SK-N-SH (cell line): ENCODE measurements around the gene MUC5AC. TPM values are rescaled to one million over a fixed set of nuclear protein-coding genes. Genes with fewer than 3 reads are reported as not detected.
"Not testable (repeated sequence)": the region's sequence is repeated elsewhere in the genome, so short reads cannot be mapped to it uniquely, and the experiment has no call there.

Experiments used
- CTCF ChIA-PET: fragments of 300-600, 350-600 bp; formaldehyde crosslinking; extraction: SDS; loops from one replicate; lab custom pipeline; 2021; lab: Yijun Ruan, JAX
- POLR2A ChIA-PET: fragments of 350-600 bp; sonication (Branson Sonifier 250); formaldehyde crosslinking; extraction: SDS; loops from one replicate; lab custom pipeline; 2020; ENCODE audit warnings: antibody characterized with exemption, inconsistent platforms; lab: Yijun Ruan, JAX
- DNase-seq: peaks from one replicate; pipeline ENCODE4 v3.0.0; 2012
- H2AFZ ChIP-seq: fragments of 200-600 bp; sonication (generic); 2 replicates; pipeline ENCODE4 v1.8.1; 2016; ENCODE audit warnings: antibody characterized with exemption, mild to moderate bottlenecking, low read depth
- H3F3A ChIP-seq: fragments of 200-600 bp; sonication (generic); replicated peaks from 2 replicates; pipeline ENCODE3; 2016; ENCODE audit warnings: antibody characterized with exemption, mild to moderate bottlenecking; ENCODE audit not compliant: insufficient read depth
- H3K27ac ChIP-seq, 2 experiments: fragments of 200-500 bp in 1 of 2; fragments of 200-600 bp in 1 of 2; sonication (Bioruptor generic) in 1 of 2; sonication (generic), shearing (Covaris generic) in 1 of 2; 2 replicates each; pipeline versions ENCODE4 v1.5.1 to v1.6.1; 2014 to 2016; ENCODE audit warnings: low read depth in 2 of 2, inconsistent platforms in 1 of 2, low read length in 1 of 2, mild to moderate bottlenecking in 1 of 2, mixed read lengths in 1 of 2
- H3K27me3 ChIP-seq: fragments of 200-600 bp; sonication (generic), shearing (Covaris generic); 2 replicates; pipeline ENCODE4 v1.6.1; 2016; ENCODE audit warnings: mixed run types; ENCODE audit not compliant: insufficient read depth
- H3K36me3 ChIP-seq, 2 experiments: fragments of 200-500 bp in 1 of 2; fragments of 200-600 bp in 1 of 2; sonication (Bioruptor generic) in 1 of 2; sonication (generic) in 1 of 2; replicated peaks in 1 of 2; 2 replicates each; pipeline versions ENCODE3 to v1.5.1; 2014 to 2016; ENCODE audit warnings: low read length in 1 of 2, mild to moderate bottlenecking in 1 of 2; ENCODE audit not compliant: insufficient read depth in 2 of 2, control insufficient read depth in 1 of 2
- H3K4me1 ChIP-seq, 2 experiments: fragments of 200-500 bp in 1 of 2; fragments of 200-600 bp in 1 of 2; sonication (Bioruptor generic) in 1 of 2; sonication (generic), shearing (Covaris generic) in 1 of 2; 2 replicates each; pipeline versions ENCODE4 v1.5.1 to v1.6.1; 2014 to 2016; ENCODE audit warnings: low read depth in 1 of 2, low read length in 1 of 2, mixed run types in 1 of 2; ENCODE audit not compliant: insufficient read depth in 2 of 2, control insufficient read depth in 1 of 2
- H3K4me2 ChIP-seq: fragments of 200-600 bp; sonication (generic), shearing (Covaris generic); 2 replicates; pipeline ENCODE4 v1.6.1; 2017; ENCODE audit warnings: mixed run types
- H3K4me3 ChIP-seq, 2 experiments: fragments of 200-500 bp in 1 of 2; fragments of 200-600 bp in 1 of 2; sonication (Bioruptor generic) in 1 of 2; sonication (generic), shearing (Covaris generic) in 1 of 2; 2 replicates each; pipeline versions ENCODE4 v1.5.1 to v1.8.1; 2014 to 2016; ENCODE audit warnings: low read depth in 2 of 2, inconsistent platforms in 1 of 2, low read length in 1 of 2, mild to moderate bottlenecking in 1 of 2, mixed read lengths in 1 of 2, moderate library complexity in 1 of 2
- H3K79me2 ChIP-seq: fragments of 200-600 bp; sonication (generic); 2 replicates; pipeline ENCODE4 v1.8.1; 2017; ENCODE audit warnings: mild to moderate bottlenecking; ENCODE audit not compliant: insufficient read depth
- H3K9ac ChIP-seq: fragments of 200-600 bp; sonication (generic); 2 replicates; pipeline ENCODE4 v1.6.1; 2017; ENCODE audit warnings: mixed run types
- H3K9me2 ChIP-seq: fragments of 200-600 bp; sonication (generic); 2 replicates; pipeline ENCODE4 v1.6.1; 2017; ENCODE audit warnings: mixed run types
- H3K9me3 ChIP-seq: fragments of 200-600 bp; sonication (generic); 2 replicates; pipeline ENCODE4 v1.6.1; 2017; ENCODE audit warnings: mixed run types, mild to moderate bottlenecking, moderate library complexity
- H4K20me1 ChIP-seq: fragments of 200-600 bp; sonication (generic); 2 replicates; pipeline ENCODE4 v1.6.1; 2017; ENCODE audit warnings: mild to moderate bottlenecking, mixed run types; ENCODE audit not compliant: insufficient read depth
- ELF1 ChIP-seq: IDR thresholded peaks from 2 replicates; pipeline ENCODE4 v1.4.0; 2012
- EP300 ChIP-seq, 2 experiments: IDR thresholded peaks; 2 replicates each; pipeline versions ENCODE4 v1.4.0 to v1.6.1; 2012; ENCODE audit warnings: borderline replicate concordance in 1 of 2, low read depth in 1 of 2, low read length in 1 of 2
- FOXJ3 ChIP-seq: sonication (generic); formaldehyde crosslinking; IDR thresholded peaks from 2 replicates; pipeline ENCODE4 v1.5.1; 2020; ENCODE audit warnings: mild to moderate bottlenecking, missing genetic modification reagents
- GABPA ChIP-seq: IDR thresholded peaks from 2 replicates; pipeline ENCODE4 v1.4.0; 2012; ENCODE audit warnings: low read depth, mild to moderate bottlenecking
- GATA2 ChIP-seq: sonication (generic); formaldehyde crosslinking; IDR thresholded peaks from 2 replicates; pipeline ENCODE4 v1.5.0; 2020; ENCODE audit warnings: mild to moderate bottlenecking, missing genetic modification reagents
- MEF2A ChIP-seq: IDR thresholded peaks from 2 replicates; pipeline ENCODE4 v1.4.0; 2012; ENCODE audit warnings: low read depth, borderline replicate concordance
- MXI1 ChIP-seq: IDR thresholded peaks from 2 replicates; pipeline ENCODE4 v1.6.1; 2012; ENCODE audit warnings: mild to moderate bottlenecking, low read depth, low read length, improper control_type of control experiment
- NRF1 ChIP-seq: IDR thresholded peaks from 2 replicates; pipeline ENCODE4 v1.6.1; 2012; ENCODE audit warnings: low read depth, mild to moderate bottlenecking, low read length
- RFX5 ChIP-seq: IDR thresholded peaks from 2 replicates; pipeline ENCODE4 v1.6.1; 2012; ENCODE audit warnings: mild to moderate bottlenecking, improper control_type of control experiment, low read length
- SMC3 ChIP-seq: IDR thresholded peaks from 2 replicates; pipeline ENCODE4 v1.6.1; 2012; ENCODE audit warnings: low read depth, low read length, improper control_type of control experiment
- TCF12 ChIP-seq: IDR thresholded peaks from 2 replicates; pipeline ENCODE4 v1.4.0; 2012
- WGBS: methylation state at CpG from one replicate; pipeline ENCODE4 v1.1.6; 2017; ENCODE audit warnings: low lambda C conversion rate; 5-methylcytosine and 5-hydroxymethylcytosine counted together
- polyA plus RNA-seq, 3 experiments: library from polyadenylated mRNA; depleted of rRNA; stranded (reverse); fragments of >200 nt; gene quantifications; 2 replicates each; pipeline ENCODE4 v1.2.3, GENCODE V29; 2012
- TF ChIP-seq, protein P1 (sequence below): IDR thresholded peaks from 2 replicates; pipeline ENCODE4 v1.4.0; 2012; ENCODE audit warnings: low read depth, borderline replicate concordance
- TF ChIP-seq, protein P2 (sequence below): IDR thresholded peaks from 2 replicates; pipeline ENCODE4 v1.4.0; 2012; ENCODE audit warnings: low read depth
- TF ChIP-seq, protein P3 (sequence below): fragments of 150-350 bp; IDR thresholded peaks from 2 replicates; pipeline ENCODE4 v1.6.1; 2016; ENCODE audit warnings: mild to moderate bottlenecking, low read depth, low read length
- TF ChIP-seq, protein P4 (sequence below): IDR thresholded peaks from 2 replicates; pipeline ENCODE4 v1.4.0; 2012; ENCODE audit warnings: low read depth, borderline replicate concordance
- TF ChIP-seq, protein P5 (sequence below): IDR thresholded peaks from 2 replicates; pipeline ENCODE4; 2012

The MUC5AC gene
- polyA plus RNA-seq, 1 of the 3 experiments (the other 2 are of a cell fraction), result not detected

DNA sequence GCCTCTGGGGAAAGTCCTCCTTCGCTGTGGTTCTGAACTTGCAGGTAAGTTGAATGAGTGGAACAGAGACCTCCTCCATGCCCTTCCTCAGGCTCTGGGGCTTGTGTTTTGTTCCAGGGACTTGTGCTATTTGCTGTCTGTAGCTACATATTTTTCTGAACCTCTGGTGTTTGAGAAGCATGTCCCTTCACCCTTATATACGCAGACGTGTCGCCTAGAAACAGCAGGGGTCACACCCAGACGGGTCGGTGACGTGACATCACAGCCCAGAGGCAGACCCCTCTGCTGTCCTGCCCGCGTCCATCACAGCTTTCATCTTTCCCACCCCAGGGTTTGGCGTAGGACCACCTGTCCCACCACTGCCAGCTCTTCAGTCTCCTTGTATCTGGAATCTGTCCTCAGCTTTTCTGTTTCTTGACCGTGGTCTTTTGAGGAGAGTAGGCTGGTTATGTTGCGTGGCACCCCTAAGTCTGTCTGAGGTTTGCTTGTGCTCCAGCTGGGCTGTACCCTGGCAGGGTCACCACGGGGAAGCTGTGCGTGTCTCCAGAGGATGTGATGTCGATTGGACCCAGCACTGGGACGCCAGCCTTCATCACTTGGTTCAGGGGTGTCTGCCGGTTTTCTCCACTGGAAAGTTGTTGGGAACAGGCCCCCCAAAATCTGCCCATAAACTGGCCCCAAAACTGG is 51.8 kb downstream of the MUC5AC start (continued):
- TF ChIP-seq RFX5 (no peak), EP300 (IDR thresholded peaks at IDR 0.05; ENCODE audit: borderline replicate concordance in 1 of 2, low read depth in 1 of 2, low read length in 1 of 2) (no peak), GATA2 (CRISPR knock-in tag) (no peak), MXI1 (no peak)
- TF ChIP-seq, protein P1, sequence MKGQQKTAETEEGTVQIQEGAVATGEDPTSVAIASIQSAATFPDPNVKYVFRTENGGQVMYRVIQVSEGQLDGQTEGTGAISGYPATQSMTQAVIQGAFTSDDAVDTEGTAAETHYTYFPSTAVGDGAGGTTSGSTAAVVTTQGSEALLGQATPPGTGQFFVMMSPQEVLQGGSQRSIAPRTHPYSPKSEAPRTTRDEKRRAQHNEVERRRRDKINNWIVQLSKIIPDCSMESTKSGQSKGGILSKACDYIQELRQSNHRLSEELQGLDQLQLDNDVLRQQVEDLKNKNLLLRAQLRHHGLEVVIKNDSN, result no peak
- TF ChIP-seq, protein P2, sequence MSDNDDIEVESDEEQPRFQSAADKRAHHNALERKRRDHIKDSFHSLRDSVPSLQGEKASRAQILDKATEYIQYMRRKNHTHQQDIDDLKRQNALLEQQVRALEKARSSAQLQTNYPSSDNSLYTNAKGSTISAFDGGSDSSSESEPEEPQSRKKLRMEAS, result no peak

DNA sequence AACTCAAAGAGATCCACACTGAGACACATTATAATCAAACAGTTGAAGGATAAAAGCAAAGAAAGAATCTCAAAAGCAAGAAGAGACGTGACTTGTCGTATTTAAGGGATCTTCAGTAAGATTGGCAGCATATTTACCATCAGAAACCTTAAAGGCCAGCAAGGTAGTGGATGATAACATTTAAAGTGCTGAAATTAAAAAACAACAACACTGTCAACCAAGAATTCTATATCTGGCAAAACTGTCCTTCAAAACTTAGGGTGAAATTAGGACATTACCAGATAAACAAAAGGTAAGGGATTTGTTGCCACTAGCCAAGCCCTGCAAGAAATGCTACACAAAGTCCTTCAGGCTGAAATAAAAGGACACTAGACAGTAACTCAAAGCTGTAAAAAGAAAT is 54.1 kb downstream of the MUC5AC start:
- no peaks in the 10 kb centered on the region for H3K4me1 ChIP-seq
- H2AFZ ChIP-seq, result no peak overlapping the region
- no peaks in the 10 kb centered on the region for H3K27me3 ChIP-seq
- H3K79me2 ChIP-seq, result no peaks in the 10 kb centered on the region
- DNase-seq, result no peak
- POLR2A ChIA-PET, result no interaction called here
- H3F3A ChIP-seq, result no peaks in the 10 kb centered on the region
- no peaks in the 10 kb centered on the region for H4K20me1 ChIP-seq
- no peak overlapping the region for H3K4me2 ChIP-seq
- WGBS, result 13% methylated on average over 2 of the region's 2 CpGs
- H3K27ac ChIP-seq, result no peak overlapping the region
- H3K9ac ChIP-seq, result no peak overlapping the region
- peaks cover 5% of the 10 kb centered on the region; the same call in 1 of the 2 replicates for H3K9me3 ChIP-seq
- CTCF ChIA-PET, result no interaction called here
- TF ChIP-seq, protein P2, result no peak
- TF ChIP-seq MEF2A, result no peak
- TF ChIP-seq SMC3, result no peak
- TF ChIP-seq, protein P3, sequence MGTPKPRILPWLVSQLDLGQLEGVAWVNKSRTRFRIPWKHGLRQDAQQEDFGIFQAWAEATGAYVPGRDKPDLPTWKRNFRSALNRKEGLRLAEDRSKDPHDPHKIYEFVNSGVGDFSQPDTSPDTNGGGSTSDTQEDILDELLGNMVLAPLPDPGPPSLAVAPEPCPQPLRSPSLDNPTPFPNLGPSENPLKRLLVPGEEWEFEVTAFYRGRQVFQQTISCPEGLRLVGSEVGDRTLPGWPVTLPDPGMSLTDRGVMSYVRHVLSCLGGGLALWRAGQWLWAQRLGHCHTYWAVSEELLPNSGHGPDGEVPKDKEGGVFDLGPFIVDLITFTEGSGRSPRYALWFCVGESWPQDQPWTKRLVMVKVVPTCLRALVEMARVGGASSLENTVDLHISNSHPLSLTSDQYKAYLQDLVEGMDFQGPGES, result no peak
- no peak for TF ChIP-seq MXI1
- no peak for TF ChIP-seq NRF1
- TF ChIP-seq, protein P4, sequence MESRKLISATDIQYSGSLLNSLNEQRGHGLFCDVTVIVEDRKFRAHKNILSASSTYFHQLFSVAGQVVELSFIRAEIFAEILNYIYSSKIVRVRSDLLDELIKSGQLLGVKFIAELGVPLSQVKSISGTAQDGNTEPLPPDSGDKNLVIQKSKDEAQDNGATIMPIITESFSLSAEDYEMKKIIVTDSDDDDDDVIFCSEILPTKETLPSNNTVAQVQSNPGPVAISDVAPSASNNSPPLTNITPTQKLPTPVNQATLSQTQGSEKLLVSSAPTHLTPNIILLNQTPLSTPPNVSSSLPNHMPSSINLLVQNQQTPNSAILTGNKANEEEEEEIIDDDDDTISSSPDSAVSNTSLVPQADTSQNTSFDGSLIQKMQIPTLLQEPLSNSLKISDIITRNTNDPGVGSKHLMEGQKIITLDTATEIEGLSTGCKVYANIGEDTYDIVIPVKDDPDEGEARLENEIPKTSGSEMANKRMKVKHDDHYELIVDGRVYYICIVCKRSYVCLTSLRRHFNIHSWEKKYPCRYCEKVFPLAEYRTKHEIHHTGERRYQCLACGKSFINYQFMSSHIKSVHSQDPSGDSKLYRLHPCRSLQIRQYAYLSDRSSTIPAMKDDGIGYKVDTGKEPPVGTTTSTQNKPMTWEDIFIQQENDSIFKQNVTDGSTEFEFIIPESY, result no peak
- TF ChIP-seq FOXJ3 (CRISPR knock-in tag), result no peak
- no peak for TF ChIP-seq TCF12
- no peak for TF ChIP-seq ELF1
- TF ChIP-seq, protein P5, sequence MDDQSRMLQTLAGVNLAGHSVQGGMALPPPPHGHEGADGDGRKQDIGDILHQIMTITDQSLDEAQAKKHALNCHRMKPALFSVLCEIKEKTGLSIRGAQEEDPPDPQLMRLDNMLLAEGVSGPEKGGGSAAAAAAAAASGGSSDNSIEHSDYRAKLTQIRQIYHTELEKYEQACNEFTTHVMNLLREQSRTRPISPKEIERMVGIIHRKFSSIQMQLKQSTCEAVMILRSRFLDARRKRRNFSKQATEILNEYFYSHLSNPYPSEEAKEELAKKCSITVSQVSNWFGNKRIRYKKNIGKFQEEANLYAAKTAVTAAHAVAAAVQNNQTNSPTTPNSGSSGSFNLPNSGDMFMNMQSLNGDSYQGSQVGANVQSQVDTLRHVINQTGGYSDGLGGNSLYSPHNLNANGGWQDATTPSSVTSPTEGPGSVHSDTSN, result no peak
- TF ChIP-seq GABPA, result no peak
- no peak for TF ChIP-seq RFX5
- no peak overlapping the region for H3K4me3 ChIP-seq
- no peaks in the 10 kb centered on the region for H3K9me2 ChIP-seq
- H3K36me3 ChIP-seq, result no peaks in the 10 kb centered on the region

DNA sequence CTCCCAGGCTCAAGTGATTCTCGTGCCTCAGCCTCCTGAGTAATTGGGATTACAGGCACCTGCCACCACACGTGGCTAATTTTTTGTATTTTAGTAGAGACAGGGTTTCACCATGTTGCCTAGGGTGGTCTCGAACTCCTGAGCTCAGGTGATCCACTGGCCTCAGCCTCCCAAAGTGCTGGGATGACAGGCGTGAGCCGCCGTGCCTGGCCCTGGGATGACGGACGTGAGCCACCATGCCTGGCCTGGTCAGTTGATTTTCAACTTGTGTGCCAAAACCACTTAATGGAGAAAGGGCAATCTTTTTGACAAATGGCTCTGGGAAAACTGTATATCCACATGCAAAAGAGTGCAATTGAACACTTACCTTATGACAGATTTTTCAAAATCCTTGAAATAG is 58.1 kb downstream of the MUC5AC start:
- H3K9me2 ChIP-seq, H3K79me2 ChIP-seq, H3K9ac ChIP-seq, H3K4me2 ChIP-seq, H3F3A ChIP-seq, DNase-seq, H3K4me1 ChIP-seq, POLR2A ChIA-PET, H3K9me3 ChIP-seq, H3K4me3 ChIP-seq, CTCF ChIA-PET, H3K36me3 ChIP-seq, H2AFZ ChIP-seq, H4K20me1 ChIP-seq, H3K27ac ChIP-seq, H3K27me3 ChIP-seq: not testable (repeated sequence)
- WGBS, result 45% methylated on average over 8 of the region's 8 CpGs
